SU-DHL-6 (cell line): ENCODE measurements around the gene SLC36A2.
"Not testable (repeated sequence)": the region's sequence is repeated elsewhere in the genome, so short reads cannot be mapped to it uniquely, and the experiment has no call there.

Experiments
- H2AFZ ChIP-seq: fragments of 200-600 bp; sonication (generic); 2 replicates; pipeline ENCODE4 v1.6.1; 2014; ENCODE audit warnings: low read depth, mild to moderate bottlenecking, moderate library complexity, mixed read lengths, antibody characterized with exemption, low read length; ENCODE audit not compliant: severe bottlenecking
- H3F3A ChIP-seq: fragments of 200-600 bp; shearing (Covaris generic); 2 replicates; pipeline ENCODE4 v1.6.0; 2016; ENCODE audit warnings: antibody characterized with exemption, mild to moderate bottlenecking; ENCODE audit not compliant: insufficient read depth
- H3K27ac ChIP-seq: fragments of 200-600 bp; sonication (generic); 2 replicates; pipeline ENCODE4 v1.5.1; 2016; ENCODE audit warnings: low read depth, mild to moderate bottlenecking, low read length, moderate library complexity, mixed read lengths
- H3K27me3 ChIP-seq: fragments of 200-600 bp; sonication (generic), shearing (Covaris generic); 2 replicates; pipeline ENCODE4 v1.6.0; 2014; ENCODE audit warnings: mild to moderate bottlenecking, low read length
- H3K36me3 ChIP-seq: fragments of 200-600 bp; sonication (generic); 2 replicates; pipeline ENCODE4 v1.6.1; 2014; ENCODE audit warnings: mild to moderate bottlenecking, low read length, mixed read lengths
- H3K4me2 ChIP-seq: fragments of 300-600, 200-600 bp; shearing (Covaris generic), sonication (generic); 2 replicates; pipeline ENCODE4 v1.6.0; 2014; ENCODE audit warnings: low read length, low read depth, mild to moderate bottlenecking; ENCODE audit not compliant: poor library complexity, severe bottlenecking
- H3K4me3 ChIP-seq: fragments of 200-600 bp; sonication (generic); 2 replicates; pipeline ENCODE4 v1.5.1; 2014; ENCODE audit warnings: antibody characterized with exemption, low read length, mild to moderate bottlenecking, mixed read lengths; ENCODE audit not compliant: insufficient read depth, poor library complexity, severe bottlenecking
- H3K79me2 ChIP-seq: fragments of 200-600 bp; sonication (generic); 2 replicates; pipeline ENCODE4 v1.6.1; 2014; ENCODE audit warnings: mild to moderate bottlenecking, low read length, moderate library complexity; ENCODE audit not compliant: insufficient read depth
- H3K9ac ChIP-seq: fragments of 200-600 bp; sonication (generic); 2 replicates; pipeline ENCODE4 v1.7.0; 2014; ENCODE audit warnings: mild to moderate bottlenecking, low read length
- H3K9me2 ChIP-seq: fragments of 200-600 bp; sonication (generic); replicated peaks from 2 replicates; pipeline ENCODE4 v1.6.1; 2014; ENCODE audit warnings: low read length; ENCODE audit not compliant: insufficient read depth
- H3K9me3 ChIP-seq: fragments of 200-600 bp; sonication (generic); 2 replicates; pipeline ENCODE4 v1.6.1; 2014; ENCODE audit warnings: low read length, mixed read lengths; ENCODE audit not compliant: insufficient read depth
- H4K20me1 ChIP-seq: fragments of 200-600 bp; sonication (generic); 2 replicates; pipeline ENCODE4 v1.6.1; 2014; ENCODE audit warnings: low read depth, mild to moderate bottlenecking, antibody characterized with exemption, low read length, moderate library complexity, mixed read lengths
- CTCF ChIP-seq: fragments of 200-600 bp; sonication (generic); IDR thresholded peaks from one replicate; pipeline ENCODE4 v1.5.1; 2017; ENCODE audit warnings: antibody characterized with exemption, mild to moderate bottlenecking, low read length, moderate library complexity; ENCODE audit not compliant: insufficient read depth, poor library complexity, severe bottlenecking
- EZH2phosphoT487 ChIP-seq: fragments of 200-600 bp; sonication (generic), shearing (Covaris generic); conservative IDR thresholded peaks from 2 replicates; pipeline ENCODE4 v1.6.1; 2018; ENCODE audit warnings: mild to moderate bottlenecking, antibody characterized with exemption, low read length, moderate library complexity, mixed read lengths

The SLC36A2 gene

GRCh38 chr5:151374539-151374938 lies 27.2 kb upstream of the SLC36A2 start:
- no peaks in the 10 kb centered on the region for H3K9me2 ChIP-seq
- H3K79me2 ChIP-seq, result no peaks in the 10 kb centered on the region
- no peak overlapping the region for H3K4me2 ChIP-seq
- no peak overlapping the region for H2AFZ ChIP-seq
- no peaks in the 10 kb centered on the region for H3K36me3 ChIP-seq
- no peaks in the 10 kb centered on the region for H3F3A ChIP-seq
- no peaks in the 10 kb centered on the region for H4K20me1 ChIP-seq
- H3K9ac ChIP-seq, result no peak overlapping the region
- no peaks in the 10 kb centered on the region for H3K9me3 ChIP-seq
- TF ChIP-seq CTCF (no peak), EZH2phosphoT487 (no peak)
- H3K27ac ChIP-seq, result no peak overlapping the region
- no peak overlapping the region for H3K4me3 ChIP-seq
- no peaks in the 10 kb centered on the region for H3K27me3 ChIP-seq

DNA sequence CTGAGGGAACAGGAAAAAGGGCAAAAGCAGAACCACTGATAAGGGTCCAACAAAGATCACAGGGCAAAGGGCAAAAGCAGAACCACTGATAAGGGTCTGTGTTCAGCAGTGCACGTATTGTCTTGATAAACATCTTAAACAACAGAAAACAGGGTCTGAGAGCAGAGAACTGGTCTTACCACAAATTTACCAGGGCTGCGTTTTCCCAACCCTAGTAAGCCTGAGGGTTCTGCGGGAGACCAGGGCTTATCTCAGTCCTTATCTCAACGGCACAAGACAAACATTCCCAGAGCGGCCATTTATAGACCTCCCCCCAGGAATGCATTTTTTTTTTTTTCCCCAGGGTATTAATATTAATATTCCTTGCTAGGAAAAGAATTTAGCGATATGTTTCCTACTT lies 19.7 kb upstream of the SLC36A2 start:
- H3K9me2 ChIP-seq, H3K4me3 ChIP-seq, H3K9me3 ChIP-seq, H3K27ac ChIP-seq, H3K9ac ChIP-seq, H2AFZ ChIP-seq, H3K27me3 ChIP-seq, H3K36me3 ChIP-seq, H3F3A ChIP-seq, H4K20me1 ChIP-seq, H3K4me2 ChIP-seq, H3K79me2 ChIP-seq: not testable (repeated sequence)

- Histone ChIP-seq H3K36me3 (no peaks in the 10 kb centered on the region), H3K4me3 (no peak overlapping the region), H3K9me2 (no peaks in the 10 kb centered on the region), H3K27me3 (peaks cover 4% of the 10 kb centered on the region), H2AFZ (no peak overlapping the region), H3K9ac (no peak overlapping the region), H3K4me2 (no peak overlapping the region), H3K27ac (no peak overlapping the region), H3K9me3 (0 out of 2 replicates have a peak, but pooled peaks cover 4% of the 10 kb centered on the region), H4K20me1 (no peaks in the 10 kb centered on the region), H3K79me2 (no peaks in the 10 kb centered on the region), H3F3A (no peaks in the 10 kb centered on the region)
- TF ChIP-seq EZH2phosphoT487 (no peak), CTCF (no peak)
Observed at GRCh38 chr5:151363673-151364072, 16.3 kb upstream of the SLC36A2 start.

DNA sequence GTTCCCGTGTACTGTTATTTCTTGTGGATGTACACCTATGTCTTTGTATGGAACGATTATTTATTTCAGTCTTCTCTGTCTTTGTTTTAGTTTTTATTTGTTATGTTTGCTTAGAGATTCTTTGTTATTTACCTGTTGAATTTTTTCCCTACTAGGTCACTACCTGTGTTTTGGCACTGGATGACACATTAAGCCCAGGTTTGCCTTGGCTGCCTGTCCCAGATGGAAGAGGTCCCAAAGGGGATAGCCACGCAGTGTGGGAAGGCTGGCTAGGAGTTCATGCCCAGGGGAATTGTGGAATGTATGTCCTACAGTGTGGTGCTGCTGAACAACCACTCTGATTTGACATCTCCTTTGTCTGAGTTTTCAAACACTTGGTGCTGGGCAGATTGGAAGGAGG lies 15.6 kb upstream of the SLC36A2 start:
- Histone ChIP-seq H3F3A (no peaks in the 10 kb centered on the region), H3K27ac (no peak overlapping the region), H4K20me1 (no peaks in the 10 kb centered on the region), H3K79me2 (no peaks in the 10 kb centered on the region), H3K9me3 (0 out of 2 replicates have a peak, but pooled peaks cover 4% of the 10 kb centered on the region), H3K27me3 (peaks cover 4% of the 10 kb centered on the region), H2AFZ (no peak overlapping the region), H3K4me2 (no peak overlapping the region), H3K9me2 (no peaks in the 10 kb centered on the region), H3K36me3 (no peaks in the 10 kb centered on the region), H3K9ac (no peak overlapping the region), H3K4me3 (no peak overlapping the region)
- no peak for TF ChIP-seq CTCF
- no peak for TF ChIP-seq EZH2phosphoT487
